Measurements from ENCODE around the gene RBFOX2.

- TF ChIP-seq CTCF (IDR thresholded peaks at IDR 0.05) (no peak), EZH2 (IDR thresholded peaks at IDR 0.05; ENCODE audit: borderline replicate concordance, insufficient read depth, low read depth, low read length, poor library complexity, severe bottlenecking) (no peak)
These were observed 28.4 kb upstream of the RBFOX2 start for GRCh38 chr22:36056980-36057379.

Measured in B cell (primary cell).